Measurements from ENCODE around the gene SLC25A53.

DNA sequence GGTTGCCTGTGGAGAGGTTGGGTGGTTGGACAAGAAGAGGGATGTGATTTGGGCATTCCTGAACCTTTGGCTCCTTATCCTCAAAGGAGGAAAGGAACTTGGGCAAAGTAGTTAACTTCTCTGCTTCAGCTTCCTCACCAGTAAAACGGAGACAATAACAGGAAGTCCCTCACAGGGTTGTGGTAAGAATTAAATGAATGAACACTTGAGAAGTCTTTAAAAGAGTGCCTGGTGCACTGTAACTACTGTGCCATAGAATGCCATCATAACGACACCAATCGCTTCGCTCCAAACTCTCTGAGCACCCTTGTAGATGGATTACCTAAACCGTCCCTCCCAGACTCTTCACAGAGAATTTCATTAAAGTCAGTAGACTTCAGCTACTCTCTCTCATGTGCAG lies 34.0 kb downstream of the SLC25A53 start:
- no peak for TF ChIP-seq CTCF (IDR thresholded peaks at IDR 0.05; ENCODE audit: insufficient read depth, low read length, poor library complexity, severe bottlenecking)
- no peak for TF ChIP-seq EZH2phosphoT487 (conservative IDR thresholded peaks at IDR 0.05; ENCODE audit: low read length)
